ENCODE measurements around the gene TSPAN19. TPM values are rescaled to one million over a fixed set of nuclear protein-coding genes. Genes with fewer than 3 reads are reported as not detected.

The TSPAN19 gene
- not detected in 2 replicates for total RNA-seq

DNA sequence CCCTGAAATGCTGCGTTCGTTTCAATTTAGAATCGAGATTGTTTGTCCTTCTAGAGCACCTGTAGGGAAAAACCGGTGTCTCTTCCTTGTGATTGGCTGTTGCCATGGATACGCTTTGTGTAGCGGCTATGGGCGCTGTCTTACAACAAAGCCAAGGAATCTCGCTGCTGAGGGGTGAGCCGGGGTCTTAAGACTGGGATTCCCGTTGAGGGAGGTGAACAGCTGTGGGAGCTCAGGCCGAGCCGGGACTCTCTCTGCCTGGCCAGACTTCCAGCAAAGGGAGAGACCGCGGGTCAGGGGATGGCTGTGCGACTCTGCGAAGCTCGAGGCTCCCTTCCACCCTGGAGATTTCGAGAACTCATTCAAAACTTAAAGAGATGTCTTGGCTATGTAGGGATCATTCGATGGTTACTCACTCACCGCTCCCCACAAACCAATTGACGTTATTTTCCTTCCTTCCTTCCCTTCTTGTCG lies at the start of gene TSPAN19, which contains the start of gene LRRIQ1:
Gene TSPAN19, minus strand, starts transcription at position 44 of the 474 bp plus-strand sequence. CDS start 6,331 bp downstream, outside the sequence.
Gene LRRIQ1, plus strand, starts transcription at position 118 of the 474 bp plus-strand sequence. CDS start 1,826 bp downstream, outside the sequence.

Other genes starting within 250 kb of the TSPAN19 start
- gene SLC6A15, start 123.5 kb downstream of the TSPAN19 start, total RNA-seq = 0.13 and 0.19 TPM in 2 replicates
- gene LRRIQ1, start 74 bp upstream of the TSPAN19 start, total RNA-seq = under 0.01 TPM in 1 of 2 replicates, not detected in the other
- gene ALX1, start 243.9 kb upstream of the TSPAN19 start, total RNA-seq = 0.06 TPM in 1 of 2 replicates, not detected in the other

Data from aortic smooth muscle cell (primary cell).